ENCODE measurements around the gene PEX1. TPM values are rescaled to one million over a fixed set of nuclear protein-coding genes. Genes with fewer than 3 reads are reported as not detected.
"Not testable (repeated sequence)": the region's sequence is repeated elsewhere in the genome, so short reads cannot be mapped to it uniquely, and the experiment has no call there.

The PEX1 gene
- total and polyA plus RNA-seq, 8 donors, result 2.0 to 50.3 (median 11.8) TPM

DNA sequence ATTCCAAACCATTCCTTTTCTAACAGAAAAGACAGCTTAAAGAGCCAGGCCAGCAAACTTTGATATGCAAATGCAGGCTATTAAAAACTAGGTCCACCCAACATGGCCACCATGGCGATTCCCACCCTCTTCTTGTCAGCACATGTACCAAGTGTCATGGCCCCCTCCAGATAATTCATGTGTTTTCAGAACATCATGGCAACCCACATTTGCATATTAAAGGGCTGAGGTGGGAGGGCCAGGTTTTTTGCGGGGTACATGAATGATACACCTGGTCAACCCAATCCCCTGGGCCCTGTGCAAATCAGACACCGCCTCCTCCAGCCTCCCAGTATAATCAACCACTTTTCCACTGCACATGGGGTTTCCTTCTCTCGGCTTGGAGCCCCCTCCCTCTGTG lies 49.6 kb downstream of the PEX1 start:
- TF ChIP-seq, protein P1, sequence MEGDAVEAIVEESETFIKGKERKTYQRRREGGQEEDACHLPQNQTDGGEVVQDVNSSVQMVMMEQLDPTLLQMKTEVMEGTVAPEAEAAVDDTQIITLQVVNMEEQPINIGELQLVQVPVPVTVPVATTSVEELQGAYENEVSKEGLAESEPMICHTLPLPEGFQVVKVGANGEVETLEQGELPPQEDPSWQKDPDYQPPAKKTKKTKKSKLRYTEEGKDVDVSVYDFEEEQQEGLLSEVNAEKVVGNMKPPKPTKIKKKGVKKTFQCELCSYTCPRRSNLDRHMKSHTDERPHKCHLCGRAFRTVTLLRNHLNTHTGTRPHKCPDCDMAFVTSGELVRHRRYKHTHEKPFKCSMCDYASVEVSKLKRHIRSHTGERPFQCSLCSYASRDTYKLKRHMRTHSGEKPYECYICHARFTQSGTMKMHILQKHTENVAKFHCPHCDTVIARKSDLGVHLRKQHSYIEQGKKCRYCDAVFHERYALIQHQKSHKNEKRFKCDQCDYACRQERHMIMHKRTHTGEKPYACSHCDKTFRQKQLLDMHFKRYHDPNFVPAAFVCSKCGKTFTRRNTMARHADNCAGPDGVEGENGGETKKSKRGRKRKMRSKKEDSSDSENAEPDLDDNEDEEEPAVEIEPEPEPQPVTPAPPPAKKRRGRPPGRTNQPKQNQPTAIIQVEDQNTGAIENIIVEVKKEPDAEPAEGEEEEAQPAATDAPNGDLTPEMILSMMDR (IDR thresholded peaks at IDR 0.05), result no peak
- TF ChIP-seq POLR2AphosphoS5 (IDR thresholded peaks at IDR 0.05), result no peak
- TF ChIP-seq EP300 (IDR thresholded peaks at IDR 0.05), result no peak
- TF ChIP-seq POLR2A (IDR thresholded peaks at IDR 0.05), result no peak
- peaks cover 0 to 37% (median 20%) of the 10 kb centered on the region in 4 donors for H3K36me3 ChIP-seq
- H3K4me1 ChIP-seq, result no peaks in the 10 kb centered on the region
- H3K4me3 ChIP-seq, result no peak overlapping the region
- DNase-seq, result no peak
- no peak overlapping the region for H3K27ac ChIP-seq
- no peaks in the 10 kb centered on the region for H3K9me3 ChIP-seq
- H3K27me3 ChIP-seq, result no peaks in the 10 kb centered on the region
- intact Hi-C loops (cut with DNase I; ENCODE audit: low total_unique reads), result no loop called here
- WGBS, 5 donors, result 92 to 97% (median 94%) methylated on average over 4 of the region's 4 CpGs

DNA sequence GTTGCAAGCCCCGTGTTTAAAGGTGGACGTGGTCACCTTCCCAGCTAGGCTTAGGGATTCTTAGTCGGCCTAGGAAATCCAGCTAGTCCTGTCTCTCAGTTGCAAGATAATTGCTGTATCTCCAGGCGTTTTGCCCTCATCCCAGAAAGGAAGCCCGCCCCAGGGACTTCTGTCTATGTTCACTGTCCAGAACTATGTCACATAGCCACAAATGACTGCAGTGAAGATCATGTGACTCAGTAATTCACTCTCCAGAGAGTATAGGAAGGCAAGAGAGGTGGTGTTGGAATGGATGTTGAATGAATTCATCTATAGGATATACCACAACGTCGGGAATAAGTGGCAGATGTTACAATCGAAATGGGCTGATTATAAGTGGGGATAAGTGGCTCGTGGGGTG lies 50.2 kb downstream of the PEX1 start:
- WGBS, 5 donors, result 90 to 93% (median 92%) methylated on average over 9 of the region's 9 CpGs
- Histone ChIP-seq H3K4me3 (no peak overlapping the region), H3K4me1 (no peaks in the 10 kb centered on the region), H3K27me3 (no peaks in the 10 kb centered on the region), H3K27ac (no peak overlapping the region), H3K9me3 (no peaks in the 10 kb centered on the region), H3K36me3 (peaks cover 0 to 37% (median 20%) of the 10 kb centered on the region in 4 donors)
- no peak for DNase-seq
- TF ChIP-seq POLR2A (IDR thresholded peaks at IDR 0.05) (no peak), POLR2AphosphoS5 (IDR thresholded peaks at IDR 0.05) (no peak), EP300 (IDR thresholded peaks at IDR 0.05) (no peak)
- TF ChIP-seq, protein P1 (IDR thresholded peaks at IDR 0.05), result no peak
- intact Hi-C loops (cut with DNase I; ENCODE audit: low total_unique reads), result no loop called here

DNA sequence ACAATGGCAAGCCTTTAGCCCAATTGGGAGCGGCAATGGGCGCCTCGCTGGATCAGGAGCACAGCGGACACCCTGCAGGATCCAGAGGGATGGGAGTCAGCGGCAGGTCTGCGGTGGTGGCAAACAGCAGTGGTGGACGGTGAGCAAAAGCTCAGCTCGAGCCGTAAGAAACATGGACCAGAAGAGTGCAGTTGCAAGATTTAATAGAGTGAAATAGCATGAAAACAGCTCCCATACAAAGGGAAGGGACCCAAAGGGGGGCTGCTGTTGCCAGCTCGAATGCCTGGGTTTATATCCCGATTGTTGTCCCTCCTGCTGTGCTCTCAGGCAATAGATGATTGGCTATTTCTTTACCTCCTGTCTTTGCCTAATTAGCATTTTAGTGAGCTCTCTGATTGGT lies 50.6 kb downstream of the PEX1 start, which contains the start of gene ERVW-1:
Gene ERVW-1, minus strand, starts transcription at position 266 of the 400 bp plus-strand sequence. CDS start 7,565 bp downstream, outside the sequence.
- DNase-seq; H3K4me3 ChIP-seq; H3K9me3 ChIP-seq; H3K4me1 ChIP-seq; H3K27ac ChIP-seq; H3K27me3 ChIP-seq; intact Hi-C loops (cut with DNase I; ENCODE audit: low total_unique reads): not testable (repeated sequence)
- WGBS, 5 donors, result 90 to 99% (median 97%) methylated on average over 11 of the region's 11 CpGs
- peaks cover 0 to 37% (median 22%) of the 10 kb centered on the region in 4 donors for H3K36me3 ChIP-seq

DNA sequence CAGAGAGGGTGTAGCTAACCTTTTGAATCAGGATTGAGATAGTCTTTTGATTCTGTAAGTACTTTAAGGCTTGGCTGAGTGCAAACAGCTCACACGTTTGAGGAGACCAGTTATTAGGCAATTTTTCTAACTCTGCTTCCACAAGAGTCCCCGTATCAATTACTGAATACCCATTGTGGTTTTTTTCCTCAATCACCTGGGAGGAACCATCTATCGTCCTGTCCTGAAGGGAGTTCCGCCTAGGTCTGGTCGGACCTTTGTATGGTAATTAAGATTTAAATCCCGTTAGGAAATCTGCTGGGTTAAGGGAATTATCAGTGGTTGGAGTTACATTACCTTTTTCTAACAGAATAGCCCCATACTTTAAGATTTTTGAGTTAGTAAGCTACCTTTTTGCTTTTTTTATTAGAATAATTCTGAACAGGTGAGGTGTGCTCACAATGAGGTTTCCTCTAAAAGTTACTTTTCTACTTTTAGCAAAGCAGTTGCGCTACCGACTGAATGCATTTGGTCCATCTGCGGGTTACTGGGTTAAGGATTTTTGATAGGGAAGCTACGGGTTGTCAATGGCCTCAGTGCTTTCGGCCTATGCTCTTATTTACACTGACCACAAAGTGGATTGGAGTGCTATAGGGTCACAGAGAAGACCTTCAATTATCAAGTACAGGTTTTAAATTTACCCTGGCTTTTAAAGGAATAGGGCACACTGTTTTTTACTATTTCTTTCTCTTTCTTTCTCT lies 52.3 kb downstream of the PEX1 start:
- H3K27ac ChIP-seq, result not testable (repeated sequence)

DNA sequence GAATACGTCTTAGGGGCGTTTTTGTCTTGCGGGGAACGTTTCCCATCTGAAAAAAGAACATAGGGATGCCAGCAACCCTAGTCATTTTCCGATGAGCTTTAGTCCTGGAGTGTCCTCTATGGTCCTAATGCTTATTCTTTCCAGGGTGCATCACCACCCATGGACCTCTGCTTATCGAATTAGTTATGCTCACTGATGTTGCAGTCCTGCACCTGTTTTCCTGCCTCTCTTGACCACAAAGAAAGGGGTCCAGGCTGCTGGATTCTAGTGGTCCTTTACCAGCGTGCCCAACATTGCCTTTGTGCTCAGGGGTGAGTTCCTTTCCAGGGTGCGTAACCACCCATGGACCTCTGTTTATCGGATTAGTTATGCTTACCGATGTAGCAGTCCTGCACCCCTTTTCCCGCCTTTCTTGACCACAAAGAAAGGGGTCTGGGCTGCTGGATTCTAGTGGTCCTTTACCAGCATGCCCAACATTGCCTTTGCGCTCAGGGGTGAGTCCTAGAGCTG lies 53.0 kb downstream of the PEX1 start:
- WGBS, 5 donors, result 89 to 96% (median 93%) methylated on average over 12 of the region's 12 CpGs
- H3K27me3 ChIP-seq; H3K27ac ChIP-seq; DNase-seq; H3K4me3 ChIP-seq; H3K4me1 ChIP-seq; H3K9me3 ChIP-seq; intact Hi-C loops (cut with DNase I; ENCODE audit: low total_unique reads): not testable (repeated sequence)
- peaks cover 0 to 52% (median 31%) of the 10 kb centered on the region in 4 donors for H3K36me3 ChIP-seq

More for the DNA sequence above, 52.3 kb downstream of the PEX1 start:
- DNase-seq; H3K4me1 ChIP-seq; H3K27me3 ChIP-seq; H3K4me3 ChIP-seq; H3K9me3 ChIP-seq; intact Hi-C loops (cut with DNase I; ENCODE audit: low total_unique reads): not testable (repeated sequence)
- WGBS, 5 donors, result 89 to 94% (median 92%) methylated on average over 11 of the region's 11 CpGs
- peaks cover 0 to 46% (median 26%) of the 10 kb centered on the region in 4 donors for H3K36me3 ChIP-seq

DNA sequence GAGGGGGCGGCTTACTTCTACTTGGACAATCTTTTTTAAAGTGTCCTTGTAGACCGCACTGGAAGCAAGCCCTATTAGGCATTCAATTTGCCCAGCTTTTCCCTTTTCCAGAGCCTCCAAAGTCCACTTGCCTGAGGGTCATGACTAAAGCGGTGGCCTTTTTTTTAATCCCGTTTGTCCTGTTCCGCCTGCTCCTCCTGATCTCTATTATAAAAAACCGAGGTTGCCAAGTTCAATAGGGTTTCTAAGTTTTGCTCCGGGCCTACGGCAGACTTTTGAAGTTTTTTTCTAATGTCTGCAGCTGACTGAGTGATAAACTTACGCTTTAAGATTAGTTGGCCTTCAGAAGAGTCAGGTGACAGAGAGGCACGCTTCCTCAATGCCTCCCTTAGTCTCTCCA lies 54.3 kb downstream of the PEX1 start:
- H3K27ac ChIP-seq; intact Hi-C loops (cut with DNase I; ENCODE audit: low total_unique reads); H3K27me3 ChIP-seq; DNase-seq; H3K4me1 ChIP-seq; H3K9me3 ChIP-seq; H3K4me3 ChIP-seq: not testable (repeated sequence)
- peaks cover 0 to 52% (median 33%) of the 10 kb centered on the region in 4 donors for H3K36me3 ChIP-seq
- whole genome bisulfite sequencing, 5 donors, result 43 to 75% (median 48%) methylated on average over 10 of the region's 10 CpGs

DNA sequence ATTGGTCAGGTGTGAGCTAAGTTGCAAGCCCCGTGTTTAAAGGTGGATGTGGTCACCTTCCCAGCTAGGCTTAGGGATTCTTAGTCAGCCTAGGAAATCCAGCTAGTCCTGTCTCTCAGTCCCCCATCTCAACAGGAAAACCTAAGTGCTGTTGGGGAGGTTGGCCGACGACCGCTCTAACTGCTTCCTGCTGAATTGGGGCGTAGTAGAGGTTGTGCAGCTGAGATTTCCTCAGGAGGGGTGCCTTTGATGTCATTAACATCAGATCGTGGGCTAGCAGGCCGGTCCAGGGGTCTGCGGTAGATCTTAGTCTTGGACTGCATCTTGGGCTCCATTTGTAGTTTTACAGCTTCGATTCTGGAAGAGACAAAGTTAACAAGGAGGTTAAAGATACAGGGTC lies 59.7 kb downstream of the PEX1 start:
- 92 to 98% (median 97%) methylated on average over 8 to 9 of the region's 9 CpGs for WGBS, 5 donors
- H3K4me3 ChIP-seq; DNase-seq; H3K27ac ChIP-seq; intact Hi-C loops (cut with DNase I; ENCODE audit: low total_unique reads); H3K27me3 ChIP-seq; H3K4me1 ChIP-seq; H3K9me3 ChIP-seq: not testable (repeated sequence)
- peaks cover 0 to 39% (median 34%) of the 10 kb centered on the region in 4 donors for H3K36me3 ChIP-seq
